Measurements from ENCODE around the gene PPP6R1.
A peak's percentile ranks its signal among the peaks of the same experiment; 100 is the strongest.

PPP6R1 gene

GRCh38 chr19:55262359-55262758, 3.5 kb upstream of the PPP6R1 start:
- no peak for DNase-seq (ENCODE audit: low spot score)
- TF ChIP-seq, protein P1, sequence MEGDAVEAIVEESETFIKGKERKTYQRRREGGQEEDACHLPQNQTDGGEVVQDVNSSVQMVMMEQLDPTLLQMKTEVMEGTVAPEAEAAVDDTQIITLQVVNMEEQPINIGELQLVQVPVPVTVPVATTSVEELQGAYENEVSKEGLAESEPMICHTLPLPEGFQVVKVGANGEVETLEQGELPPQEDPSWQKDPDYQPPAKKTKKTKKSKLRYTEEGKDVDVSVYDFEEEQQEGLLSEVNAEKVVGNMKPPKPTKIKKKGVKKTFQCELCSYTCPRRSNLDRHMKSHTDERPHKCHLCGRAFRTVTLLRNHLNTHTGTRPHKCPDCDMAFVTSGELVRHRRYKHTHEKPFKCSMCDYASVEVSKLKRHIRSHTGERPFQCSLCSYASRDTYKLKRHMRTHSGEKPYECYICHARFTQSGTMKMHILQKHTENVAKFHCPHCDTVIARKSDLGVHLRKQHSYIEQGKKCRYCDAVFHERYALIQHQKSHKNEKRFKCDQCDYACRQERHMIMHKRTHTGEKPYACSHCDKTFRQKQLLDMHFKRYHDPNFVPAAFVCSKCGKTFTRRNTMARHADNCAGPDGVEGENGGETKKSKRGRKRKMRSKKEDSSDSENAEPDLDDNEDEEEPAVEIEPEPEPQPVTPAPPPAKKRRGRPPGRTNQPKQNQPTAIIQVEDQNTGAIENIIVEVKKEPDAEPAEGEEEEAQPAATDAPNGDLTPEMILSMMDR (IDR thresholded peaks at IDR 0.05; ENCODE audit: extremely low read depth, missing control alignments) = no peak

GRCh38 chr19:55261671-55262126, 2.9 kb upstream of the PPP6R1 start:
- TF ChIP-seq, protein P1 (IDR thresholded peaks at IDR 0.05; ENCODE audit: extremely low read depth, missing control alignments) = no peak

DNA sequence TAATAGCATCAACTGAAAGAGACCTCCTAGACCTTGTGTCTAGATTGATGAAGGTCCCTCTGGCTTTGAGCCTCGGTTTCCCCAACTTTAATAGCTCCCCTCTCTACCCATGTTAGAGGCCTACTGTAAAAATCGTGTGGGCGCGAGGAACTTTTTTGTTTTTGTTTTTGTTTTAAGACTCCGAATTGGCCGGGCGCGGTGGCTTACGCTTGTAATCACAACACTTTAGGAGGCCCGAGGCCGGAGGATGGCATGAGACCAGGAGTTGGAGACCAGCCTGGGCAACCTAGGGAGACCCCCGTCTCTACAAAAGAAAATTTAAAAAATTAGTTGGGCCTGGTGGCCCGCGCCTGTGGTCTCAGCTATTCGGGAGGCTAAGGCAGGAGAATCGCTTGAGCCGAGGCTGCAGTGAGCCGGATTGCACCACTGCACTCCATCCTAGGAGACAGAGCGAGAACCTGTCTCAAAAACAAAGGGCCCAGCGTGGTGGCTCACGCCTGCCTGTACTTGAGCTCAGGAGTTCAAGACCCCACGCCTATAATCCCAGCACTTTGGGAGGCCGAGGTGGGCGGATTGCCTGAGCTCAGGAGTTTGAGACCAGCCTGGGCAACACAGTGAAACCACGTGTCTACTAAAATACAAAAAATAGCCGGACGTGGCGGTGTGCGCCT, 858 bp upstream of the PPP6R1 start:
- TF ChIP-seq, protein P1 (IDR thresholded peaks at IDR 0.05; ENCODE audit: extremely low read depth, missing control alignments) = no peak
- DNase-seq (ENCODE audit: low spot score) = no peak

More at GRCh38 chr19:55261671-55262126, 2.9 kb upstream of the PPP6R1 start:
- no peak for DNase-seq (ENCODE audit: low spot score)

DNA sequence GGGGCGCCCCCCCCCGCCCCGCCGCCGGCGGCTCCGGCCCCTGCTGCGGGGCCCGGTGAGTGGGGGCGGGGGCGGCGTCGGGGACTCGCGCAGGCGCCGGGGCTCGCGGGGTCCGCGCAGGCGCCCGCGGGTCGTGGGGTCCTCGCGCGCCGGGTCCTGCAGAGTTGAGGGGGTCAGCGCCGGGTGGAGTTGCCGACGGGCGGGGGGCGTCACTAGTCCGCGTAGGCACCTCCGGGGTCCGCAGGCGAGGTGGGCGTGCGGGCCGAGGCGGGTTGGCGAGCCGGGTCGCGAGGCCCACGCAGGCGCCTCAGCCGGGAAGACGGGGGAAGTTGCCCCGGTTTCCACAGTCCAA, 365 bp downstream of the PPP6R1 start:
- peak; percentile 81 for DNase-seq (ENCODE audit: low spot score)
- TF ChIP-seq, protein P1 (IDR thresholded peaks at IDR 0.05; ENCODE audit: extremely low read depth, missing control alignments) = no peak

DNA sequence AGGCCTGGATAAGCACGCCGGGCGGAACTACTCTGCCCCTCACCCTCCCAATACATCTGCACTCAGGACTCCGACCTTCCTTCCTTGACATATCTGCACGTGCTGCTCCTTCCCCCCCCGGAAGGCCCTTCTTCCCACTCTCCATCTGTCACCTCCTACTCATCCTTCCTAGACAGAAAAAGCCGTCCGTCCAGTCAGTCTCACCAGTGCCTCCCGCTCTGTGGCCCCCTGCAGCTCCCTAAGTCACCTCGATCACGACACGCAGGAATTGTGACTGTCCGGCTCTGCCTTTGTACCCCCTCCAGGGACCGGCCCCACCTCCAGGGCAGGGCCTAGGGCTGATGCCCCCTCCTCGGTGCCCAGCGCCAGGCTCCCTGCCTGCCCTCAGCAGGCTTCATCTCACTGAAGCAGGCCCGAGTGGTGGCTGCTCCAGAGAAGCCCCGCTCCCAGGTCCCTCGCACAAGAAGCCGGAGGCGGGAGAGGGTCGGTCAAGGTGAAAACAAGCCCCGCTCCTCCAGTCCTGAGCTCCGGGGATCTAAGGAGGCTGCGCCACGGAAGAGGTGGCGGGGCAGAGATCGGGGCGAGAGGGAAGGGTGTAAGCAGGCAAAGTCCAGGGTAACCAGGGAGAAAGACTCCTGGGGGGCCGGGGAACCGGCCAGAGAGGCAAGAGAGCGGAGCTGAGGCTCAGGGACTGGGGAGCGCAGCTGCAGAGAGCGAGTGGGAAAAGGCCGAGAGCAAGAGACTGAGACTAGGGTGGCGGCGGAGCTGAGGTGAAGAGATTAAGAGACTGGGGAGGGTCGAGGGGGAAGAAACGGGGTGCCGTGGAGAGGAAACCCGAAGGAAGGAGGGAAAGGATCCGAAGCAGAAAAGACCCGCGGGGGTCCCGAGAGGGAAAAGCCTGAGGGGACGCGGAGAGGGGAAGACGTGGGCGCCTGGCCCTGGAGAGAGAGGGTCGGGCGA, 1.1 kb downstream of the PPP6R1 start:
- DNase-seq (ENCODE audit: low spot score) = no peak
- TF ChIP-seq, protein P1 (IDR thresholded peaks at IDR 0.05; ENCODE audit: extremely low read depth, missing control alignments) = no peak

DNA sequence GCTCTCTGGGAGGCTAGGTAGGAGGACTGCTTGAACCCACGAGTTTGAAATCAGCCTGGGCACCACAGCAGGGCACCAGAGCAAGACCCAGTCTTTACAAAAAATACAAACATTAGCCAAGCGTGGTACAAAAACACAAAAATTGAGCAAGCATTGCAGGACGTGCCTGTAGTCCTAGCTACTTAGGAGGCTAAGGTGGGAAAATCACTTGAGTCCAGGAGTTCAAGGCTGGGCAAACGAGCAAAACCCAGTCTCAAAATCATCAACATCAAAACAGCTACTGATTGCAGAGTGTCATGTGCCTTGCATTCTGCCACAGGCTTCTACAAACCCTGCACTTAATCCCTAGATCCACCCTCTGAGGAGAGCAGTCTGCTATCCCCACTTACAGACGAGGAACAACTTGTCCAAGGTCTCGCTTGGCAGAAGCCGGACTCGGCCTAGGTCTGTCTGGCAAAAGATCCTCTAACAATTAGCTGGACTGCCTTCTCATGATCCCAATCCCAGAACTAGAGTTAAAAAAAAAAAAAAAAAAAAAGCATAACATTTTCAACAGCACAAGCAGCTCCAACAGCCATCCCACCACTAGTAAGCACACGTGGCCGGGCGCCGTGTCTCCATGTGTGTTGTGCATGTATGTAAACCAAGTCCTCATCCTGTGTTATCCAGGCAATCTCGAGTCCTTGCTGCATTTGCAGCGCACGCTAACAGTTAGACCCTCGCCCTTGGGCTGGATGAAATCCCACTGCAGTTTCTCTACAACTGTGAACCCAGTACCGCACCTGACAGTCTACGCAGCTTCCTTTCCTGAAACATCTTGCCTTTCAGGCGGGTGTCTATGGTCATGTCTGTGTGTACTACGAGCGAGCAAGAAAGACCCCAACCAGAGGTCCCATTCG, 2.0 kb downstream of the PPP6R1 start:
- DNase-seq (ENCODE audit: low spot score) = no peak
- TF ChIP-seq, protein P1 (IDR thresholded peaks at IDR 0.05; ENCODE audit: extremely low read depth, missing control alignments) = no peak
